ENCODE results near the gene PQBP1.
"Not testable (repeated sequence)": the region's sequence is repeated elsewhere in the genome, so short reads cannot be mapped to it uniquely, and the experiment has no call there.

Gene PQBP1, protein sequence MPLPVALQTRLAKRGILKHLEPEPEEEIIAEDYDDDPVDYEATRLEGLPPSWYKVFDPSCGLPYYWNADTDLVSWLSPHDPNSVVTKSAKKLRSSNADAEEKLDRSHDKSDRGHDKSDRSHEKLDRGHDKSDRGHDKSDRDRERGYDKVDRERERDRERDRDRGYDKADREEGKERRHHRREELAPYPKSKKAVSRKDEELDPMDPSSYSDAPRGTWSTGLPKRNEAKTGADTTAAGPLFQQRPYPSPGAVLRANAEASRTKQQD

DNA sequence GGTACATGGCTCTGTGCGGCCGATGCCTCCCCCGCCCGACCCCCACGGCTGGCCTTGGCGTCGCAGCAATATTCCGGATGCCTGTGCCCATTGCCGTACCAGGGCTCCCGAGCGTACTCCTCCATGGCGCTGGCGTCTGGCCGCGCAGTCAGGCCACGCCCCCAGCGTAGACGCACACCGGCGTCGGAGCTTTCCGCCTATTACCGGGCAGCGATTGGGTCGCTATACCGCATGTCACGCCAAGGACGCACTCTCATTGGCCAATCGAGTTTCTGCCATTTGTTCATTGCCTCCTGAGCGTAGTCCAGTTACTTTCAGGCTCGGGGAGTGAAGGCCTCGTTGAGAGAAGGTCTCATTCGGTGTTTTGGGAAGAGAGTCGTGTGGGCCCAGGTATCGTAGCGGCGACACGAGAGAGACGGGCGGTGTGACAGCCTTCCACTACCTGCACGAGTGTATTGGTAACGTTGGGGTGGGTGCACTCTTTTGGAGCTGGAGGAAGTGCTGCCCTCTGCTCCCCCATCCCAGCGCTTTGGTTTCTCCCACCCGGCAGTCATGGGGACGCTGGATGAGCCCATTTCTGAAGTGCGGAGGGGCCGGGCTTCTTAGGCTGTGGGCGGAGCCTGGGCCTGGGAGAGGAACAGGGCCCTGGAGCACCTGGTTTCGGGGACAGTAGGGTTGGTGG lies at the start of gene PQBP1, which contains the start of gene TIMM17B:
Gene PQBP1, plus strand, starts transcription at position 306 of the 682 bp plus-strand sequence. CDS start 580 bp downstream, outside the sequence.
Gene TIMM17B, minus strand, starts transcription at position 144 of the 682 bp plus-strand sequence. Its CDS starts 19 bp downstream, at position 125.
- peak; percentile 87 for DNase-seq

DNA sequence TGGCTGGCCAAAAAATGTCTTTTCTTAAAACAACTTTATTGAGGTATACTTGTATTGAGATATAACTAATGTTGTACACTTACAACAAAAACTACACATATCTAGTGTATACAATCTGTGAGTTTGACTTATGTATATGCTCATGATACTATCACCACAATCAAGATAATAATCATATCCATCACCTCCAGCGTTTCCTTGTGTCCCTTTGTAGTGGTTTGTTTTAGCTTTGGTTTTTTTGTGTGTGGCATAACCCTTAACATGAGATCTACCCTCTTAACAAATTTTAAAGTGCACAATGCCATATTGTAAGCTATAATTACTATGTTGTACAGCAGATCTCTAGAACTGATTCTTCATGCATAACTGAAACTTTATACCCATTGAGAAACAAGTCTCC lies 48.9 kb upstream of the PQBP1 start:
- DNase-seq, result no peak

DNA sequence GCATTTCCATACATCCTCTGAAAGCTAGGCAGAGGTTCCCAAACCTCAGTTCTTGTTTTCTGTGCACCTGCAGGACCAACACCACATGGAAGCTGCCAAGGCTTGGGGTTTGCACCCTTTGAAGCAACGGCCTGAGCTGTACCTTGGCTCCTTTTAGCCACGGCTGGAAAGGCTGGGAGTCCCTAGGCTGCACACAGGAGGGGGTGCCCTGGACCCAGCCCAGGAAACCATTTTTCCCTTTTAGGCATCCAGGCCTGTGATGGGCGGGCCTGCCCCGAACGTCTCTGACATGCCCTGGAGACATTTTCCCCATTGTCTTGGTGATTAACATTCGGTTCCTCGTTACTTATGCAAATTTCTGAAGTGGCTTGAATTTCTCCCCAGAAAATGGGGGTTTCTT lies 44.9 kb upstream of the PQBP1 start:
- no peak for DNase-seq

DNA sequence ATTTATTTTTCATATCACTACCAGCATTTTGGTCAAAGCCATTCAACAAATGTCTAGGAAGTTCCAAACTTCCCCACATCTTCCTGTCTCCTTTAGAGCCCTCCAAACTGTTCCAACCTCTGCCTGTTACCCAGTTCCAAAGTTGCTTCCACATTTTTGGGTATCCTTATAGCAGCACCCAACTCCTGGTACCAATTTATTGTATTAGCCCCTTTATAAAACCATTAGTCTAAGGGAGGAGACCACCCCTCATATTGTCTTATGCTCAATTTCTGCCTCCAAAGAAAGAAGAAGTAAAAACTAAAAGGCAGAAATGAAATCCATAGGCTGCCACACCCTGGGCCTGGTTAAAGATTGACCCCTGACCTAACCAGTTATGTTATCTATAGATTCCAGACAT lies 44.2 kb upstream of the PQBP1 start:
- not testable (repeated sequence) for DNase-seq

DNA sequence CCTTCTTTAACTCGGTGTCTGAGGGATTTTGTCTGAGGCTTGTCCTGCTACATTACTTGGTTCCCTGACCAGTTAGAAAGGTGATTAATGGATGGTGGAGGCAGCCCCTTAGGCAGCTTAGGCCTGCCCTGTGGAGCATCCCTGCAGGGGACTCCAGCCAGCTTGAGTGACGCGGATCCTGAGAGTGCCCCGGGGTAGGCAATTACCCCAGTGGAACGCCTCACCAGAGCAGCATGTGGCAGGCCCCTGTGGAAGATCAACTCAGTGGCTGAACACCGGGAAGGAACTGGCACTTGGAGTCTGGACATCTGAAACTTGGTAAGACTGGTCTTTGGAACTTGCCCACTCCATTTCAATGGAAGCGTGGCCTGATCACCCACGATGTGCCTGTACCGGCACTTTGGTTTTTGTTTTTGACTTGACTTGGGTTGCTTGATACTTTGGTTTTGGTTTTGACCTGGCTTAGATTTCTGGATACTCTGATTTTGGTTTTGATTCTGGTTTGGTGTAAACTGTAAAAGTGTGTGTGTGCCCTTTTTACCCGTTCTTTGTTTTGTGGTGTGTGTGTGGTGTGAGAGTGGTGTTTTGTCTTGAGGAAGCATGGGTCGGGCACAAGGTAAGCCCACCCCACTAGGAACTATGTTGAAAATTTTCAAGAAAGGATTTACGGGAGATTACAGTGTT lies 43.5 kb upstream of the PQBP1 start:
- not testable (repeated sequence) for DNase-seq

DNA sequence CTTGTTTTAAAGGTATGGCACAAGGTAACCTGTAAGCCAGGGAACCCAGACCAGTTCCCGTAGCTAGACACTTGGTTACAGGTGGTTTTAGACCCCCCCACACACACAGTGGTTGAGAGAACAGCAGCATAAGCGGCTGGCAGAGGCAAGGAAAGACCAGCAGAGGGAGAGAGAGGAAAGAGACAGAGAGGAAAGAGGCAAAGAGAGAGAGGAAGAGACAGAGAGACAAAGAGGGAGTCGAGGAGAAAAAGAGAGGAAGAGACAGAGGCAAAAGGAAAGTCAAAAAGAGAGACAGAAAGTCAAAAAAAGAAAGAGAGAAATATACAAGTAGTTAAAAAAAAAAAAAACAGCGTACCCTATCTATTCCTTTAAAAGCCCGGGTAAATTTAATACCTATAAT lies 42.8 kb upstream of the PQBP1 start:
- no peak for DNase-seq

DNA sequence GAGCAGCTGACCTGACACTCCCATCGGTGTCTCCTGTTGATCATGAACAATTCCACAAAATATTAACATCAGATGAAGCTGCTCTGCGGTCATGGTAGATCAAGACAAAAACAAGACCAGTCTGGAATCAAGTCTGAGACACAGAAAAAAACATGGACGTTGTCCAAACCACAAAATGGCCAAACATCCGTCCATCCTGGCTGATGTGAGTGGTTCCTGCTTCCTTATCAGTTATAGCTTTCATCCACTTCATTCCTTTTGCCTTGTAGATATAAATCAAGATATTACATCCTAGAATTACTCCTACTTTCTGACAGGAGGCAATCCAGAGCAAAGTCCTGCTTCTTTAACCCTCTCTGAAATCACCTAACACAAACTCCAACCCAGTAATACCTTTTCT lies 33.5 kb upstream of the PQBP1 start:
- DNase-seq, result no peak

DNA sequence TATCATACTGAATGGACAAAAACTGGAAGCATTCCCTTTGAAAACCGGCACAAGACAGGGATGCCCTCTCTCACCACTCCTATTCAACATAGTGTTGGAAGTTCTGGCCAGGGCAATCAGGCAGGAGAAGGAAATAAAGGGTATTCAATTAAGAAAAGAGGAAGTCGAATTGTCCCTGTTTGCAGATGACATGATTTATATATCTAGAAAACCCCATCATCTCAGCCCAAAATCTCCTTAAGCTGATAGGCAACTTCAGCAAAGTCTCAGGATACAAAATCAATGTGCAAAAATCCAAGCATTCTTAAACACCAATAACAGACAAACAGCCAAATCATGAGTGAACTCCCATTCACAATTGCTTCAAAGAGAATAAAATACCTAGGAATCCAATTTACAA lies 25.7 kb upstream of the PQBP1 start:
- DNase-seq, result not testable (repeated sequence)

DNA sequence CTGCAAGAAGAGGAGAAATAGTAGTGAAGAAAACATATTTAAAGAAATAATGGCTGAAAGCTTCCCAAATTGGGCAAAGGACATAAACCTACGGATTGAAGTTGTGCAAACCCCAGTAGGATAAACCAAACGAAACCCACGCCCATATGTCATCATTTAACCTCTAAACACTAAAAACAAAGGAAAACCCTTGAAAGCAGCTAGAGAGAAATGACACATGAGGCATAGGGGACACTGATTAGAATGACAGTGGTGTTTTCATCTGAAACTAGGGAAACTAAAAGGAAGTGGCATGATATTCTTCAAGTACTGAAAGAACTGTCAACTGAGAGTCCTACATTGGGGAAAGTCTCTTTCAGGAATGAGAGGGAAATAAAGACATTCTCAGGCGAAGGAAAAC lies 20.8 kb upstream of the PQBP1 start:
- not testable (repeated sequence) for DNase-seq

DNA sequence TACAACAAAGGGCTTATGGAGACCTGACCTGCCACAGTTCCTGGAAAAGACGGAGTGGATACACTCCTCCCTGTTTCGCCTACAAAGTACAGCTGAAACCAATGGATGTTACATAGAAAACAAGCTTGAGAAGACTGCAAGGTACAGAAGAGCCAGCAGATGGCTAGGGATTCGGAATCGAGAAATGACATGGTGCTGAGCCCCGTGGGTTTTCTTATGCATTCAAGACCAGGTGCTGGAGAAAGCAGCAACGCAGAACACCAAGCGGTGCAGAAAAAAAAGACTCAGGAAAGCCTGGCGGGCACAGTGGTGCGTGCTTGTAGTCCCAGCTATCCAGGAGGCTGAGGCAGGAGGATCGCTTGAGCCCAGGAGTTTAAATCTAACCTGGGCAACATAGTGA lies 14.0 kb upstream of the PQBP1 start:
- DNase-seq, result no peak

DNA sequence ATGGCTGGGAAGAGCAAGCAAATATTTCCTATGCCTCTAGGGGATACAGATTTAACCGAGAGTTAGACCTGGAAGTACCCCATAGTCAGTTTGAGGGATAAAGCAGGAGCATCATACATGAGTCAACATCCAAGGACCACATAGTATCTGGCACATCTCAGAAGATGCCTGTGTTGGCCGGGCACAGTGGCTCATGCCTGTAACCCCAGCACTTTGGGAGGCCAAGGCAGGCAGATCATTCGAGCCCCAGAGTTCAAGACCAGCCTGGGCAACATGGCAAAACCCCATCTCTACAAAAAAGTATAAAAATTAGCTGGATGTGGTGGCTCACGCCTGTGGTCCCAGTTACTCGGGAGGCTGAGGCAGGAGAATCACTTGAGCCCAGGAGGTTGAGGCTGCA lies 11.1 kb upstream of the PQBP1 start:
- not testable (repeated sequence) for DNase-seq

DNA sequence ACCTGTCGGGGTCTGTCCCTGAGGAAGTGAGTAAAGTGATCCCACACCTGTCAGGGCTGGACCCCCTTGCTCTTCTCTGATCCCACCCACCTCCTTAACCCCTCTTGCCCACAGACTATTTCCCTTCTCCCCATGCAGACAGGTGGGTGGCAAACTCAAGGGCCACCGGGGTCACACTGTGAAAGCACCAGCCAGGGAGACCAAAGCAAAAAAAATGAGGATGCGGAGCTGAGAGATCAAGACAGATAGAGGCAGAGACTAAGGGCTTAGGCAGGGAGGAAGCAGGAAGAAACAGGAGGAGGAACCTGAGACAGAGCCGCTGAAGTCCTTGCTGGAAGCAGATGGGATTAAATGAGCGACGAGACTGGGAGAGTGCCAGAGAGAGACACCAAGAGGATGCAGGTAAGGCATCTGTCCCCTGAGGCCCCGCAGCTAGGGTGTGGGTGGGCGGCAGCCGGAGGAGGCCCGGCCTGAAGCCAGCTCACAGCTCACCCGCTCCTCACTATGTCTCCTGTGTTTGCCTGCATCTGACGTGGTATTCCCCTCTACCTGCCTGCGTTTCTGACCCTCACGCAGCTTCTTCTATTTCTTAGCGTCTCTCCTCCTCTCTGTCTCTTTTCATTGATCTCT lies 7.3 kb upstream of the PQBP1 start:
- no peak for DNase-seq

DNA sequence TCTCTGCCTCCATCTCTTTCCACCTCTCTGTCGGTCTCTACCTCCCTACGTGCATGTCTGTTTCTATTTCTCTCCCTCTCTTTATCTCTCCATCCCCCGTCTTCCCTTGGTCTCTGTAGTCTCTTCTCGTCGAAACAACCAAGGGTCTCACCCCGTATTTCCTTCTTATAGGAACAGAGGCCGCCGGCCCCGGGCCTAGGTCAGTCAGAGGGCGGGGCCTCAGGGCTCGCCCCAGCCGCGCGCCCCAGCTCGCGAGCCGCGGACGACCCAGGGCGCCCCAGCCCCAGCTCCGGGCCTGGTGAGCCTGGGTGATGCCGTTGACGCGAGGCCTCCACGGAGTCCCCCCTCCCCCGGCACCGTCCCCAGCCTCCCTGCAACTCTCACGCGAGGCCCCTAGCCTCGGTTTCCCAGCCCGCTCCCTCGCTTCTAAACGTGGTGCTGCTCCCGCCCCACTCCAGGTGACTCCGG lies 6.8 kb upstream of the PQBP1 start:
- no peak for DNase-seq

DNA sequence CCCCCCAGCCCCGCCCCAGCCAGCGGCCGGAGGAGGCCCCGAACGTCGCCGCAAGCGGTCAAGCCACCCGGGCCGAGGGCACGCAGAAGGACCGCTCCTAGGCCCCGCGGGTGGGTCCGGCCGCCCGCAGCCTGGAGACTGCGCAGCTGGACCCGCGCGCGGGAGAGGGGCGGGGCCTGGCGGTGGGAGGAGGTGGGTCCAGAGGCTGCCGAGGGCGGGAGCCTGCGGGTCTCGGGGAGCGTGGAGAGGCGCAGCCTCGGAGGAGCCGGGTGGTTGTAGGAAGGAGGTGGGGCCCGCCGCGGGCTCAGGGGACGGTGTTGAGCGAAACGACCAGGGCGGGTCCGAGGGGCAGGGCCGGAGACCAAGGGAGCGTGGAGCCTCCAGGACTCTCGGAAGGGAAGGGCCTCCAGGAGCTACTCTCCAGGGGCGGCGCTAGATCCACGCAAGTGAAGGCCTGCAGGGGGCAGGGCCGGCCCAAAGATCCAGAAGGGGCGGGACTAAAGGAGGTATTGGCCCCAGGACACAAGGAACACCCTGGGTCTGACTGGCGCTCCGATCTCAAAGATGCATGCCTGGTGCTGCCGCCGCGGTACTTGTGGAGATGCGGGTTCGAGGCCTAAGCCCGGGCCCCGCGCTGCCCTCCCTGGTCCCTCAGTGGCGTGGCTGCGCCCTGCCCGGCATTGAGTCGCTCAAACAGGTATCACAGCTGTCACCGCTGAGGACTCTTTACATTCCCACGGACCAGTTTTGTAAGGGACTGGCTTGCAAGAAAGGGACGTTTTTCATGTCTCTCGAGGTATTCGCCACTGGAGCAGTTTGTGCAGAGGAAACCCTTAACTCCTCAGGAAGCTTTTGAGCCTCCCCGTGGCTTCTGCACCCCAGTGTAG lies 6.1 kb upstream of the PQBP1 start:
- peak; percentile 80 for DNase-seq

DNA sequence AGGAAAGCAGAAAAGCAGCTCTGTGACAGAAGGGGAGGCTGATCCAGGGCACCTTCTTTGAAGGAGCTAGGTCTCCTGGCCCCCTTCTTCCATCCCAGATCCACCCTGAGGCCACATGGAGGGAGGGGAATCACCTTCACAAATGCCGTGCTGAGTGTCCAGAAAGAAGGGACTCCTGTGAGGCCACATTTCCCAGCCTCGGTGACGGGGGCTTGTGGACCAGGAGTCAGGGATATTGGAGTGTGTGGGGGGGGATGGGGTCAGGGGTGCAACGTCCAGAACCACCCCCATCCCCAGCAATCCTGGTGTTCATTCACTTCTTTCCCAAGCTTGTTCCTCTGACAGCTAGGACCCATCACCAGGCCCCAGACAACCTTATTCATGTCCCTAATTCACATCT lies 4.8 kb upstream of the PQBP1 start:
- DNase-seq, result no peak

DNA sequence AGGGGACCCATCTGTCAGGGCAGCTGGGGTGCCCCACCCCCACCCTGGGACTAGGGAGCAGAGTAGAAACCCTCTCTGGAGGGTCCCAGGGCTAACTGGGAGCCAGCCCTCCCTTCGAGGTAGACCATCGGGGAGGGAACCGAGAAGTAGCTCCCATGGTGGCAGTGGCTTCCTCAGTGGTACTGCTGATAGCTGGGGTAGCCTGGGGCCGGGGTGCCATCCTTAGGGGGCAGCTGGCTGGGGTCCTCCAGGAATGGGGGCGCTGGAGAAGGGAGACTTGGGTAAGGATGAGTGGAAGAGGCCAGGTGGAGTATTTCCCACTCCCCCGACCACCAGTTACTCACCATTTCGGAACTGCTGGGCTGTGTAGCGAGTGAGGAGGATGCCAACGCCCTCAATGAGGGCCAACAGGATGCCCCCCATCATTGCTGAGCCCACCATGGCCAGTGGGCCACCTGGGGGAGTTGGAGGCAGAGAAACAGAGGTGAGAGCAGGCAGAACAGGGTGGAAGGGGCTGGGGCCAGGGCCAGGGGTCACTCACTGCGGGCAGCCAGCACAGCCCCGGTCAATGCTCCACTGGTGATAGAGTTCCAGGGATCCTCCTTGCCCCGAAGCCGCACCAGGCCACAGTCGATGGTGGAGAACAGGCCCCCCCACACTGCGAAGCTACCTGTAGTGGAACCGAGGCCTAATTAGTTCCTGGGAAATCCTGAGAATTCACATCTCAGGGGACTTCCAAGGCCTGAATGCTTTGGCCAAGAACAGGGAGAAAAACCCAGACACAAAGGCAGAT lies 4.0 kb upstream of the PQBP1 start:
- no peak for DNase-seq

DNA sequence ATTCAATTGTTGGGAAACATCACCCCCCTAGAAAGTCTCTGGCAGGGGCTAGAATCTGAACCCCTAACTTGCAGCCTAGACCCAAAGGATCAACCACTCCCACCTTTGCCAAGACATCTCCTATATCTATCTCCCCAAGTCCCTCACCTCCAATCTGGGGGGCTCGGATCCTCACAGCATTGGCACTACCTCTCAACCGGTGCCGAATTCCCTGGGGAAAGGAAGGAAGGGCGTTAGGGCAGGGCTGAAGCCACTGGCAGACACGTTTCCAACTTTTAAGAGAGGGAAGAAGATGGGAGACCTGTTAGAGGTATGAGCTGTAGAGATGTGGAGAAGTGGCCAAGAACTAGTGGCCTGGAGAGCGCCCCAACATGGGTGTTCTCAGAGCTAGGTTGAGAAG lies 2.8 kb upstream of the PQBP1 start:
- no peak for DNase-seq

DNA sequence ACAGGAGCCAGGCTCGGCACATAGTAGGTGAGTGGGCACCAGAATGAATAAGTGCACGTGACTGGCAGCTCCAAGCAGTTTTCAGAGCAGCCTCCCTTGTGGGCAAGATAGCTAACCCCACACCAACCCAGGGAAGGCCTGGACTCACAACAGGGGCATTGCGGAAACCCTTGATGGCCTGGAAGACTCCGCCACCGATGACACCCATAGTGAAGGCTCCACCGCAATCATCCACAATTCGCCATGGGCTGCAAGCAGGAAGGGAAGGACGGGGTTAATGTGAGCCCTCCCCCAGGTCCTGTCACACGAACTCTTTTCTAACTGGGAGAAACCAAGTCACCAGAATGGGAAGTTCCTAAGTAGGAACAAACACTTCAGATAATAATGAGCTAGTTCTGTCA lies 1.1 kb upstream of the PQBP1 start:
- no peak for DNase-seq

DNA sequence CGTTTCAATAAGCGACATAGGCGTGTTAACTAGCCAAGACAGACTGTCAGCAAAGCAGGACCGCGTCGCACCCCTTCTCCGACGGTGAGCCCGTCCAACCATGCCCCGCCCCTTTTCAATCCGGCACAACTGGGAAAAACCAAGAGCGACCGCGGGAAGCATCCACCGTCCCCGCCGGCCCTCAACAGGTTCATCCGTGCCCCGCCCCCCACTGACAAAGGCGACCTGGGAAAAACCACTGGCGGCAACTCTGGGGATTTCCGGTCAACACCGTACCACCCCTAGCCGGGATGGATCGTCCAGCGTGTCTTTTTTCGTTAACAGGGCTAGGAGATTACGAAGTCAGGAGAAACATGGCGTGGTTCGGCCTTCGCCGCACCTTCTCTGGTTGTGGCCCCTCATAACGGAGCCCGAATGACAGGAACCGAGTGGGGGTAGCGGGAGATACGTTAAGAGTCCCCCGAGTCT lies 539 bp upstream of the PQBP1 start:
- DNase-seq, result peak; percentile 70

DNA sequence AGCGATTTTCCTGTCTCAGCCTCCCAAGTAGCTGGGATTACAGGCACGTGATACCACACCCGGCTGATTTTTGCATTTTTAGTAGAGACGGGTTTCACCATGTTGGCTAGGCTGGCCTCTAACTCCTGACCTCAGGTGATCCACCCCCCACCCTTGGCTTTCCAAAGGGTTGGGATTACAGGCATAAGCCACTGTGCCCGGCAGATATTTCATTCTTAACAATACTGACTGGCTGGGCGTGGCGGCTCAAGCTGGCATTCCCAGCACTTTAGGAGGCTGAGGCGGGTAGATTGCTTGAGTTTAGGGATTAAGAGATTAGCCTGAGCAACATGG lies 1.3 kb downstream of the PQBP1 start:
- DNase-seq, result no peak

DNA sequence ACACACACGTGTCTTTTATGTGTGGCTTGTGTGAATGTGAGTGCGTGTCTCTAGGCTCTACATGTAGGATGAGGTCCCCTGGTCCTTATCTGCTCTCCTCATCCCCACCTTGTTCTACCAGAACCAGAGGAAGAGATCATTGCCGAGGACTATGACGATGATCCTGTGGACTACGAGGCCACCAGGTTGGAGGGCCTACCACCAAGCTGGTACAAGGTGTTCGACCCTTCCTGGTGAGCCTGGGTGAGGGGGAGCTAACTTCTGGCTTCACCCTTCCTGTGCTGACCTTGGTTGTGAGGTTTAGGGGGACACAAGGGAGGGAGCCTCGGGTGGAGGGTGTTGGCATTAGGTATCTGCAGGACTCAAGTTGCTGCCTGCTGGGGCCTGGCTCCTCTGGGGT lies 3.3 kb downstream of the PQBP1 start:
- no peak for DNase-seq

DNA sequence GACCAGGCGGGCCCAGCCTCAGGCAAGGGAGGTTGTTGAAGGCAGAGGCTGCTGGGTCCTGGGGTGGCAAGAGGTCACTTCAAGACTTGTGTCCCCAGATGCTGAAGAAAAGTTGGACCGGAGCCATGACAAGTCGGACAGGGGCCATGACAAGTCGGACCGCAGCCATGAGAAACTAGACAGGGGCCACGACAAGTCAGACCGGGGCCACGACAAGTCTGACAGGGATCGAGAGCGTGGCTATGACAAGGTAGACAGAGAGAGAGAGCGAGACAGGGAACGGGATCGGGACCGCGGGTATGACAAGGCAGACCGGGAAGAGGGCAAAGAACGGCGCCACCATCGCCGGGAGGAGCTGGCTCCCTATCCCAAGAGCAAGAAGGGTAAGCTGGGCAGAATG lies 4.4 kb downstream of the PQBP1 start:
- no peak for DNase-seq

Data from activated CD8-positive, alpha-beta memory T cell treated with anti-CD3 and anti-CD28 coated beads, Interleukin-2, amount 50 U/mL, for 48 hours (primary cell).